Hematopoietic multipotent progenitor cell treated with erythropoietin and hydrocortisone succinate and interleukin-3 and kit ligand, for 8 days (in vitro differentiated cells): Measurements from ENCODE around the gene FAM78B.

Source experiments
- DNase-seq: peaks from one replicate; pipeline ENCODE4 v3.0.0-alpha.2; 2015

FAM78B gene

GRCh38 chr1:166164646-166164994 is 2.2 kb downstream of the FAM78B start:
- no peak for DNase-seq

GRCh38 chr1:166159656-166160055 is 7.1 kb downstream of the FAM78B start:
- no peak for DNase-seq

- no peak for DNase-seq
Measured at GRCh38 chr1:166156674-166157073, 10.1 kb downstream of the FAM78B start.

DNA sequence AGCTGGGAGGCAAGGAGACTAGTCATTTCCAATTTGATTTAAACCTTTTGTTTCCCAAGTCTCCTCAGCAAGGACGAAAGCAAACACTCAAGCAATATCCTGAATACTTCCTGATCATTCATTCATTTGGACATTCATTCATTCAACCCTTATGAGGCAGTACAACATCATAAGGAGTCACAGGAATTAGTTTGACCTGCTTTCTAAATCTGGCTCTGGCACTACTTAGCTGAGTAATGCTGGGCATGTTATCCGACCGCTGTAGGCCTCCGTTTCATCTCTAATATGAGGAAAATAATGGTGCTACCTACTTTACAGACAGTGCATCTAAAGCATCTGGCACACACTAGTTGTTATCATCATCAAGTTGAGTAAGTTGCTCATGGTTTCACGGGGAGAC is 11.7 kb downstream of the FAM78B start:
- DNase-seq, result no peak

- no peak for DNase-seq
Measured at GRCh38 chr1:166153525-166154314, 13.1 kb downstream of the FAM78B start.

- no peak for DNase-seq
Measured at GRCh38 chr1:166152978-166153377, 13.8 kb downstream of the FAM78B start.

GRCh38 chr1:166151804-166152203 is 15.0 kb downstream of the FAM78B start:
- no peak for DNase-seq

DNA sequence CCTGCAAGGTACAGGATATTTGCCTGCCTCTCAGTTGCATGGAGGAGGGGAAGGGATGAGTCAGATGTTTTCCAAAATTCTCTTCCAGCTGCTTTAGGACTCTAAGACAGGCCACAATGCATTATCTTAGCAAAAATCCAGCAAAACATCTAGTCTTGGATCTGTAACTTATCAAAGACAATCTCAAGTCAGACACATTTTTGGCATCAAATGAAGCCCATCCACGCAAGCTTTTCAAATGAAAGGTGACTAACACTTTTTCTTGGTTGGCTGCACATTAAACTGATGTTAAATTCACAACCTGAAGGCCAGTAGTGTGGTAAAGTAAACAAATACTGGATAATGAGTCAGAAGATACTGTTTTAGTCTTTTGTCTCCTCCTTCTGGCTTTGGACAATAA is 21.3 kb downstream of the FAM78B start:
- no peak for DNase-seq

- DNase-seq, result no peak
Measured at GRCh38 chr1:166141969-166142368, 24.8 kb downstream of the FAM78B start.

GRCh38 chr1:166140251-166140650 is 26.6 kb downstream of the FAM78B start:
- DNase-seq, result no peak

DNA sequence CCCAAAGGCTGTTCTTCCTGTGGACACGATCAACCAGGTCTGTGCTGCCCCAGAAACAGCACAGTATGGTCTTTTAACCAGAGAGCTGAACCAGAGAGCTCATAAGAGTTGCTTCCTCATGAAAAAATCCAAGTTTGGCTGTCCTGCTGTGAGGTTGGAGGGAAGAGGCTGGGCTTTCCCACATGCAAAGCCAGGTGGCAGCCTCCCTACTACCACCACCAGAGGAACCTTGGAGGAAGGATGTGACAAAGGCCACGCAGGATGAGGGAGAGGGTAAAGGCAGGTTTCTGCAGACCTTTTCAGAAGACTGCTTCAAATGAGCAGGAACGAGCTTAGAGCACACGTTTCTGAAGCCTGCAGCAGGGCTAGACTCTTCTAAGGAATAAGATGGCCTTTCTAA is 27.1 kb downstream of the FAM78B start:
- DNase-seq, result no peak

DNA sequence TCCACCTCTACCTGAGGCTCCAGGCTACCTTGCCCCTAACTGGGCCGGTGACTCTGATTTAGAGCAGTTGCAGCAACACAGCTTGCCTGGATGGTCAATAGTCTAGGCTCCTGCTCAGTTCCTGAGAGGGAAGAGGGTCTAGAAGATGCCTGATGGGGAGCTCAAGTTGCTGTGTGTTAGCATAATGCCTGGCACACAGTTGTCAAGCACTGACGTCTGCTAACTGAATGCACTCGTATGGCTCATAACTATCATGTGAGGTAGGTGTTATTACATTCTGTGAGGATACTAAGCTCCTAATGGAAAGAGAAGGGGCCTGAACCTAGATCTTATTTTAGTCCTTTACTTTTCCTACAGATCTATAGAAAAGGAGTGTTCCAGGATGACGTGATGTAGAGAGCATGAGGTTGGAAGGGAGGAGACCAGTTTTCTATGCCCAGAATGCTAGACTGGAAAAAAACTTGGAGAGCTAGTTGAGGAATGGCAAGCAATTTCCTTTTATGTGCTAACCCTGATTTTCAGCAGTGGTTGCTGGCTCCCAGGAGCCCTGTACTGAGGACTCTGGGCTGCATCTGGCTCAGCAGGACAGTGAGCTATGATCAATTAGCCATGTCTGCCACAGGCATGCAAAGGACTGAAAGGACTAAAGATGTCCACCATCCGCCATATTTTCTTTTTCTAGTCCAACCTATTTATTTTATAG is 30.0 kb downstream of the FAM78B start:
- no peak for DNase-seq

- DNase-seq, result no peak
Measured at GRCh38 chr1:166136222-166136621, 30.6 kb downstream of the FAM78B start.

DNA sequence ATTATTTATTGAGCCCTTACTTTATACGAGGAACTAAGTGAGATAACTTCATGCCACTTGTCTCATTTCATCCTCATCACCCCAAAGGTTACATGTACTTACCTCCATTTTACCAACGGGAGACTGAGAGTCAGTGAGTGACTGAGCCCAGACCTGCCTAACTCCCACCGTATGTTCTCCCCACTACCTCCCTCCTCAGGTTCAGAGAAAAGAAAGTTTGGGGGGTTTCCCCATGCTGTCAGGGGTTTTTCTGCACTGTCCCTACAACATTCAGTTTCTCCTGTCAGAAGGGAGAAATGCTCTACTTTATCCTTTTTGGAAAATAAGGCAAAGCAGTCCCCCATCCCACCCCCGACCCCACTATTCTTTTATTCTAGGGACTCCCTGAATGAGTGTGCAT is 32.9 kb downstream of the FAM78B start:
- DNase-seq, result no peak

DNA sequence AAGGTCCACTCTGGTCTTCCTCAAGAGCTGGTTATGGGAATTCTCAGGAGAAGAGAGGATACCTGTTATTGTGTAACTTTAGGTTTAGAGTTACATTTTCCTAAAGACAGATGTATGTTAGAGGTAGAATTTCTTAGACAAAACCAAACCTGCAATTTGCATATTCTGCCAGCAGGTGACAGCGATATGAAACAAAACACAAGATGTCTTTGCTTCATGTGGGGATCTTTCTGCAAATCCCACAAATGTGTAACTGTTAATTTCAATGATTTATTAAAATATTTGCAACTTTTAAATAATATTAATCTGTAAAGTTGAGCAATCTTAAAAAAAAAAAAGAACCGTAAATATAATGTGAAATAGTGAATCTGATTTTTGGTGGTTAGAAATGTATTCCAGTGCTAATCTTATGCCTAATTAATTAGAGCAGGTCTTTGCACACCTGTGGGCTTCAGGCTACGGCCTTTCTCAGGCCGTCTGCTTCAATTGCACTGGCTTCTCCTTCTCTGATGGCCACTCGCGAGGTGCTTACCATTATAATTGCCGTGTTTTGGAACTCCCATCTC is 33.4 kb downstream of the FAM78B start:
- peak; percentile 49 for DNase-seq

GRCh38 chr1:166132496-166132895 is 34.3 kb downstream of the FAM78B start:
- DNase-seq, result no peak

DNA sequence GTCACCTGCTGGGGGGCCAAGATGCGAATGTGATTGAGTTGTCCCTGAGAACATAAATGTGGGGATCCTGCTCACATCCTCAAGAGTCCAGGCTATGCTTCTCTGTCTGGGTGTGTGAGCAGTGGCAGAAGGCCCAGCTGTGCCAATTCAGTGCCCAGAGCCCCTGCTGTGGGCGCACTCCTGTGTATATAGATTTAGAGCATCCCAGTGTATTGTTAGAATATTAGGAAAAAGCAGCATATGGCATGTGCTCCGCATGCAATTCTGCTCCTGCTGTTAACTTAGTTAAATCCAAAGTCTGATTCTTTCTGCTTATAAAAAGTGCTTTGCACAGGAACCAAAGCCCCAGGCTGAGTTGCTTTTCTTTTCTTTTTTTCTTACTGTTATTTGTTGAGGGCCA is 37.8 kb downstream of the FAM78B start:
- no peak for DNase-seq

DNA sequence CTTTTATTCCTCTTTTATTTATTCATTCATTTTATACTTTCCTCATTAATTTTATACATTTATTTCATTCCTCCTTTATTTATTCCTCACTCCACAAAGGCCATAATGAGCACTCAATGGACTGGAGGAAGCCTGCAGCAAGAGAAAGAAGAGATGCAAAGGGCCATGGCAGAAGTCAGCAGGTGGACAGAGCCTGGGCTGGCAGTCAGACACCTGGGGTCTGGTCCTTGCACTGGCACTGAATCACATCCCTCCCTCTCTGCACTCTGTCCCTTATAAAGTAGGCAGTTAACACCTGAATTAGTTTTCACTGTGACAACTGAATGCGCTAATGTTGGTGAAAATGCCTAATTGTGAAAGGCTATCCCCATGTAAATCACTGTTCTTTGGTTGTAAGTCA is 38.6 kb downstream of the FAM78B start:
- DNase-seq, result no peak

- no peak for DNase-seq
Measured at GRCh38 chr1:166127003-166127402, 39.8 kb downstream of the FAM78B start.

GRCh38 chr1:166122873-166123466 is 43.8 kb downstream of the FAM78B start:
- no peak for DNase-seq

GRCh38 chr1:166121010-166121409 is 45.8 kb downstream of the FAM78B start:
- DNase-seq, result no peak

DNA sequence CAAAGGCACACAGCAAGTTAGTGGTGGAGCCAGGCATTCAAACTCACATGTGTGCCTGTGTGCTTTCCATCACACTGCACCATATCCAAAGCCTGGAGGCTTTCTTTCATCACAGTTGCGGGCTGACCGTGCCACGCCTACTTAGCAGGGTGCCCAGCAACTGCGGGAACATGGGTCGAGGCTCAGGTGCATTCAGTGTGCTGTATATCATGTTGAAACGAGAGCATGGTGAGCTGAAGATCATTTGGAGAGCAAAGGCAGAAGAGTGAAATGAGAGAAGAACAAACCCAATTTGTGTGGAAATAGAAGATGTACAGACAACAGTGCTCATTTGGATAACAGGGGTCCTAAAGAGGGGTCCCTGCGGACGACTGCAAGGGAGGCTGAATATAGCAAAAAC is 46.5 kb downstream of the FAM78B start:
- DNase-seq, result no peak

GRCh38 chr1:166119471-166119965 is 47.3 kb downstream of the FAM78B start:
- DNase-seq, result no peak

GRCh38 chr1:166117776-166118175 is 49.0 kb downstream of the FAM78B start:
- DNase-seq, result no peak
